ENCODE data around the gene WNT11.

GRCh38 chr11:76234021-76234415 is 27.7 kb upstream of the WNT11 start:
- no peak for TF ChIP-seq CTCF (conservative IDR thresholded peaks at IDR 0.05)
- TF ChIP-seq EZH2 (IDR thresholded peaks at IDR 0.05; ENCODE audit: low read depth): no peak

Data from PC-9 (cell line).